ENCODE measurements around the gene TRIM52. TPM values are rescaled to one million over a fixed set of nuclear protein-coding genes. Genes with fewer than 3 reads are reported as not detected.

Gene TRIM52
- polyA plus RNA-seq, 1 donor from 2014 or later = 42.0 TPM

DNA sequence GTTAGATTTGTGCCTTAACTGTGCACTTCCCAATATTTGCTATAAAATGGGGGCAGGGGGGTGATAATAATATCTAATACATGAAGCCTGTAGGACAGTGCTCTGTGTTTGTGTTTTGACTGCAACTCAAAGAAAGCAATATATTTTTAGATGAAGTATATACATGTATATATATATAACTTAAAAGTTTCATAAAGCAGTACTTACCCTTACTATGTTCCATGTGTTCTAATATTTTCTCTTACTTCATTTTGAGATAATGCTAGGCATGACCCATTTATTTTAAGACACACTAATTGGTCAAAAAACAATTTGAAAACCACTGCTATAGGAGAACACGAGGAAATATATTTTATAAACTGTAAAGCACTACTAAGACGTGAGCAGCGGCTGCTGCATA lies 2.4 kb downstream of the TRIM52 start:
- Histone ChIP-seq H3K27ac (ENCODE audit: low read length) (no peak overlapping the region), H3K4me3 (ENCODE audit: low read length) (peak overlapping the region; percentile 85), H2AFZ (ENCODE audit: low read depth, low read length) (no peak overlapping the region)

DNA sequence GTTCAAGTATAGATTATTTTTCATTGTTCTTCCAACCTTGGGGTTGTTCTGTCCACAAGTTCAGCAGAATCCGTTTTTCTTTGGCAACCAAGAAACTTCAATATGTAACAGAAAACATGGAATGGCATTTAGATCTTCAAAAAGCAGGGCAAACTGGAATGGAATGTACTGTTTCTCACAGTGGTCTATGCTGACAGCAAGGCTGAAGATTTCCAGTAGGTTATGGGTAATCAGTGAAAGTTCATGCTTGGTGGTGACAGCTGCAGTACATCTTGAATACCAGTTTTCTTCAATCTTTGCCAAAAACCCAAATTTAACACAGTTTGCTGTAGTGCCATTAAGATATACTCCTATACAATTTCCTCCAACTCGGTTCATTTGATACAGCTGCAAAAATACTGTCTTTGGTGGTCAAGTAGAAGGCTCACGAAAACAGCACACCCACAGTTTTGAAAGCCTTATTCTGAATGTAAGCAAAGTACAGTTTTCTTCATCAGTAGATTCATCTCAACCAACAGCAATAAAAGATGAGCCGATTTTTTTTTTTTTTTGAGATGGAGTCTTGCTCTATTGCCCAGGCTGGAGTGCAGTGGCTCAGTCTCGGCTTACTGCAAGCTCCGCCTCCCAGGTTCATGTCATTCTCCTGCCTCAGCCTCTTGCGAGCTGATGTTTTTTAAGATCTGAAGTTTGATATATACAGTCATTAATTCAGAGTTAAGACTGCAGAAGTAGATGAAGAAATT lies 4.9 kb downstream of the TRIM52 start:
- Histone ChIP-seq H3K36me3 (ENCODE audit: insufficient read depth, low read length) (no peaks in the 10 kb centered on the region), H3K9me2 (ENCODE audit: insufficient read depth, low read length) (no peaks in the 10 kb centered on the region), H3K27ac (ENCODE audit: low read length) (no peak overlapping the region), H3K79me2 (replicated peaks; ENCODE audit: insufficient read depth, low read length) (peaks cover 73% of the 10 kb centered on the region), H3K27me3 (ENCODE audit: insufficient read depth, low read depth, low read length) (no peaks in the 10 kb centered on the region), H3K9ac (ENCODE audit: low read length) (no peak overlapping the region), H4K20me1 (ENCODE audit: insufficient read depth) (no peaks in the 10 kb centered on the region), H3K4me3 (ENCODE audit: low read length) (no peak overlapping the region), H3F3A (ENCODE audit: insufficient read depth, low read length, poor library complexity, severe bottlenecking) (no peaks in the 10 kb centered on the region), H3K9me3 (ENCODE audit: low read length) (no peaks in the 10 kb centered on the region), H2AFZ (ENCODE audit: low read depth, low read length) (no peak overlapping the region), H3K4me2 (ENCODE audit: low read length) (no peak overlapping the region)
- TF ChIP-seq TAF1 (IDR thresholded peaks at IDR 0.05; ENCODE audit: low read depth) = no peak
- TF ChIP-seq POLR2AphosphoS5 (IDR thresholded peaks at IDR 0.05) = no peak
- TF ChIP-seq MXI1 (conservative IDR thresholded peaks at IDR 0.05; ENCODE audit: poor library complexity, severe bottlenecking) = no peak
- TF ChIP-seq, protein P1, sequence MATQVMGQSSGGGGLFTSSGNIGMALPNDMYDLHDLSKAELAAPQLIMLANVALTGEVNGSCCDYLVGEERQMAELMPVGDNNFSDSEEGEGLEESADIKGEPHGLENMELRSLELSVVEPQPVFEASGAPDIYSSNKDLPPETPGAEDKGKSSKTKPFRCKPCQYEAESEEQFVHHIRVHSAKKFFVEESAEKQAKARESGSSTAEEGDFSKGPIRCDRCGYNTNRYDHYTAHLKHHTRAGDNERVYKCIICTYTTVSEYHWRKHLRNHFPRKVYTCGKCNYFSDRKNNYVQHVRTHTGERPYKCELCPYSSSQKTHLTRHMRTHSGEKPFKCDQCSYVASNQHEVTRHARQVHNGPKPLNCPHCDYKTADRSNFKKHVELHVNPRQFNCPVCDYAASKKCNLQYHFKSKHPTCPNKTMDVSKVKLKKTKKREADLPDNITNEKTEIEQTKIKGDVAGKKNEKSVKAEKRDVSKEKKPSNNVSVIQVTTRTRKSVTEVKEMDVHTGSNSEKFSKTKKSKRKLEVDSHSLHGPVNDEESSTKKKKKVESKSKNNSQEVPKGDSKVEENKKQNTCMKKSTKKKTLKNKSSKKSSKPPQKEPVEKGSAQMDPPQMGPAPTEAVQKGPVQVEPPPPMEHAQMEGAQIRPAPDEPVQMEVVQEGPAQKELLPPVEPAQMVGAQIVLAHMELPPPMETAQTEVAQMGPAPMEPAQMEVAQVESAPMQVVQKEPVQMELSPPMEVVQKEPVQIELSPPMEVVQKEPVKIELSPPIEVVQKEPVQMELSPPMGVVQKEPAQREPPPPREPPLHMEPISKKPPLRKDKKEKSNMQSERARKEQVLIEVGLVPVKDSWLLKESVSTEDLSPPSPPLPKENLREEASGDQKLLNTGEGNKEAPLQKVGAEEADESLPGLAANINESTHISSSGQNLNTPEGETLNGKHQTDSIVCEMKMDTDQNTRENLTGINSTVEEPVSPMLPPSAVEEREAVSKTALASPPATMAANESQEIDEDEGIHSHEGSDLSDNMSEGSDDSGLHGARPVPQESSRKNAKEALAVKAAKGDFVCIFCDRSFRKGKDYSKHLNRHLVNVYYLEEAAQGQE (IDR thresholded peaks at IDR 0.05; ENCODE audit: borderline replicate concordance) = no peak
- no peak for TF ChIP-seq EZH2 (IDR thresholded peaks at IDR 0.05; ENCODE audit: borderline replicate concordance, insufficient read depth, low read length, poor library complexity, severe bottlenecking)
- TF ChIP-seq, protein P2, sequence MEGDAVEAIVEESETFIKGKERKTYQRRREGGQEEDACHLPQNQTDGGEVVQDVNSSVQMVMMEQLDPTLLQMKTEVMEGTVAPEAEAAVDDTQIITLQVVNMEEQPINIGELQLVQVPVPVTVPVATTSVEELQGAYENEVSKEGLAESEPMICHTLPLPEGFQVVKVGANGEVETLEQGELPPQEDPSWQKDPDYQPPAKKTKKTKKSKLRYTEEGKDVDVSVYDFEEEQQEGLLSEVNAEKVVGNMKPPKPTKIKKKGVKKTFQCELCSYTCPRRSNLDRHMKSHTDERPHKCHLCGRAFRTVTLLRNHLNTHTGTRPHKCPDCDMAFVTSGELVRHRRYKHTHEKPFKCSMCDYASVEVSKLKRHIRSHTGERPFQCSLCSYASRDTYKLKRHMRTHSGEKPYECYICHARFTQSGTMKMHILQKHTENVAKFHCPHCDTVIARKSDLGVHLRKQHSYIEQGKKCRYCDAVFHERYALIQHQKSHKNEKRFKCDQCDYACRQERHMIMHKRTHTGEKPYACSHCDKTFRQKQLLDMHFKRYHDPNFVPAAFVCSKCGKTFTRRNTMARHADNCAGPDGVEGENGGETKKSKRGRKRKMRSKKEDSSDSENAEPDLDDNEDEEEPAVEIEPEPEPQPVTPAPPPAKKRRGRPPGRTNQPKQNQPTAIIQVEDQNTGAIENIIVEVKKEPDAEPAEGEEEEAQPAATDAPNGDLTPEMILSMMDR (IDR thresholded peaks at IDR 0.05; ENCODE audit: poor library complexity, severe bottlenecking) = no peak
- no peak for TF ChIP-seq EP300 (conservative IDR thresholded peaks at IDR 0.05; ENCODE audit: poor library complexity, severe bottlenecking)
- TF ChIP-seq RAD21 (conservative IDR thresholded peaks at IDR 0.05) = no peak
- TF ChIP-seq SMC3 (conservative IDR thresholded peaks at IDR 0.05; ENCODE audit: poor library complexity) = no peak

More for the DNA sequence above, 2.4 kb downstream of the TRIM52 start:
- no peak for TF ChIP-seq TAF1 (IDR thresholded peaks at IDR 0.05; ENCODE audit: low read depth)
- no peak for TF ChIP-seq MXI1 (conservative IDR thresholded peaks at IDR 0.05; ENCODE audit: poor library complexity, severe bottlenecking)
- TF ChIP-seq EZH2 (IDR thresholded peaks at IDR 0.05; ENCODE audit: borderline replicate concordance, insufficient read depth, low read length, poor library complexity, severe bottlenecking) = no peak
- no peak for TF ChIP-seq POLR2AphosphoS5 (IDR thresholded peaks at IDR 0.05)
- TF ChIP-seq SMC3 (conservative IDR thresholded peaks at IDR 0.05; ENCODE audit: poor library complexity) = no peak
- no peak for TF ChIP-seq EP300 (conservative IDR thresholded peaks at IDR 0.05; ENCODE audit: poor library complexity, severe bottlenecking)
- Histone ChIP-seq H3K27me3 (ENCODE audit: insufficient read depth, low read depth, low read length) (no peaks in the 10 kb centered on the region), H3K36me3 (ENCODE audit: insufficient read depth, low read length) (no peaks in the 10 kb centered on the region), H3K9ac (ENCODE audit: low read length) (no peak overlapping the region), H3K79me2 (replicated peaks; ENCODE audit: insufficient read depth, low read length) (peaks cover 65% of the 10 kb centered on the region), H3K9me2 (ENCODE audit: insufficient read depth, low read length) (no peaks in the 10 kb centered on the region), H4K20me1 (ENCODE audit: insufficient read depth) (no peaks in the 10 kb centered on the region), H3K9me3 (ENCODE audit: low read length) (no peaks in the 10 kb centered on the region), H3F3A (ENCODE audit: insufficient read depth, low read length, poor library complexity, severe bottlenecking) (no peaks in the 10 kb centered on the region), H3K4me2 (ENCODE audit: low read length) (peak overlapping the region; percentile 90)
